ENCODE measurements around the gene BID.

DNA sequence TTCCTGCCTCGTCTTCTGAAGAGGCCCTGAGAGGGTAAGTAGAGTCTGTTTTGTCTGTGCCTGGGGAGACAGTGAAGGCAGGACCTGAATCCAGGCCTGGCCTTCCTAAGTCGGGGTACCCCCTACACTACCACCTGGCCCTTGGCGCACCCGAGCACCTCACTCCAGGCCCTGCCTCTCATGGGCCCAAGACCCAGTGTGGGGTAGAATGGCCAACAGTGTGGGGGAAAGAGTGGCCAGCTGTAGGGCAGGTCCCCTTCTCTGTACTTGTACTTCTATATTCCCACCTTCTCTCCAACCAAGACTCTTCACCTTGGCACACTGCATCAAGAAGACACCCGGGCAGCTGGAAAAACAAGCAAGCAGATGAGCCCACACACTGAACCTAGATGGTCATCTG lies 22.4 kb upstream of the BID start:
- TF ChIP-seq CTCF (IDR thresholded peaks at IDR 0.05 in 4 of 5, conservative IDR thresholded peaks at IDR 0.05 in 1 of 5), result no peak
- TF ChIP-seq POLR2A (IDR thresholded peaks at IDR 0.05), result no peak

Data from gastrocnemius medialis (tissue), 4 donors.